ENCODE results near the gene SKA2.

DNA sequence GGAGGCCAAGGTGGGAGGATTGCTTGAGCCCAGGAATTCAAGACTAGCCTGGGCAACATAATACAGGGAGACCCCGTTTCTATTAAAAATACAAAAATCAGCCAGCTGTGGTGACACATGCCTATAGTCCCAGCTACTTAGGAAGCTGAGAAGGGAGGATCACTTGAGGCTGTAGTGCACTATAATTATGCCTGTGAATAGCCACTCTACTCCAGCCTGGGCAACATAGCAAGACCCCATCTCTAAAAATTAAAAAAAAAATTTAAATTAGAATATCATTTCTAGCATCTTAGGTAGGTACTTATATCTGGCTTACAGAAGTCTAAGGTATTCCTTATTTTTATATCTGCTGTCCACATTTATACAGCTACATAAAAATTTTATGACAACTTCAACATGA, 47.3 kb upstream of the SKA2 start:
- TF ChIP-seq CTCF (IDR thresholded peaks at IDR 0.05 in 8 of 11, conservative IDR thresholded peaks at IDR 0.05 in 3 of 11) (no peak), POLR2A (IDR thresholded peaks at IDR 0.05) (no peak), POLR2AphosphoS5 (IDR thresholded peaks at IDR 0.05) (no peak)

Data from spleen (tissue), 7 donors.